Prostate gland (tissue), 2 donors: ENCODE results near the gene DSG2. TPM values are rescaled to one million over a fixed set of nuclear protein-coding genes. Genes with fewer than 3 reads are reported as not detected.

Source experiments
- DNase-seq: peaks from one replicate; pipeline ENCODE4 v3.0.0-alpha.2; 2019; ENCODE audit warnings: low spot score
- H3K27ac ChIP-seq, 2 donors: fragments of 200-600 bp; sonication (generic); 2 replicates each; pipeline ENCODE4 v1.5.1; 2017 to 2019
- H3K27me3 ChIP-seq: fragments of 200-600 bp; sonication (generic); replicated peaks from 2 replicates; pipeline ENCODE4 v1.5.1; 2019; ENCODE audit not compliant: insufficient read depth
- H3K36me3 ChIP-seq, 2 donors: fragments of 200-600 bp; sonication (generic); 1 replicate in 1 of 2; 2 replicates in 1 of 2; pipeline versions ENCODE4 v1.5.1 to v1.8.1; 2017 to 2019
- H3K4me1 ChIP-seq: fragments of 200-600 bp; sonication (generic); replicated peaks from 2 replicates; pipeline ENCODE4 v1.5.1; 2019
- H3K4me3 ChIP-seq, 2 donors: fragments of 200-600 bp; sonication (generic); 2 replicates each; pipeline ENCODE4 v1.5.1; 2017 to 2019
- H3K9me3 ChIP-seq: fragments of 200-600 bp; sonication (generic); 2 replicates; pipeline ENCODE4 v1.5.1; 2017
- POLR2A ChIP-seq: fragments of 450-650 bp; IDR thresholded peaks from one replicate; pipeline ENCODE4 v1.6.1; 2016; ENCODE audit warnings: antibody characterized with exemption, mild to moderate bottlenecking
- POLR2AphosphoS5 ChIP-seq: sonication (generic); formaldehyde crosslinking; IDR thresholded peaks from one replicate; pipeline ENCODE4 v1.6.1; 2017; ENCODE audit warnings: antibody characterized with exemption
- WGBS: methylation state at CpG from one replicate; pipeline ENCODE4 v1.1.5; 2018; 5-methylcytosine and 5-hydroxymethylcytosine counted together
- intact Hi-C: fragments of 100-400 bp; cut with DNase I; formaldehyde crosslinking; loops from one replicate; pipeline ENCODE4 v1.14.2; 2022
- total RNA-seq, 2 donors: library from RNA; depleted of rRNA; stranded (reverse); fragments of >200 nt; gene quantifications; one replicate each; pipeline ENCODE4 v1.1.0, GENCODE V29; 2016
- TF ChIP-seq, protein P1 (sequence below), 4 experiments: fragments of 200-600 bp in 2 of 4; fragments of 450-650 bp in 2 of 4; sonication (generic) in 2 of 4; IDR thresholded peaks; 1 replicate in 3 of 4; 2 replicates in 1 of 4; pipeline ENCODE4 v1.5.1; 2016 to 2019; ENCODE audit warnings: antibody characterized with exemption in 4 of 4, mild to moderate bottlenecking in 2 of 4, moderate library complexity in 2 of 4

DSG2 gene
- total RNA-seq, 2 donors from 2014 or later, result 19.5 to 63.2 TPM

DNA sequence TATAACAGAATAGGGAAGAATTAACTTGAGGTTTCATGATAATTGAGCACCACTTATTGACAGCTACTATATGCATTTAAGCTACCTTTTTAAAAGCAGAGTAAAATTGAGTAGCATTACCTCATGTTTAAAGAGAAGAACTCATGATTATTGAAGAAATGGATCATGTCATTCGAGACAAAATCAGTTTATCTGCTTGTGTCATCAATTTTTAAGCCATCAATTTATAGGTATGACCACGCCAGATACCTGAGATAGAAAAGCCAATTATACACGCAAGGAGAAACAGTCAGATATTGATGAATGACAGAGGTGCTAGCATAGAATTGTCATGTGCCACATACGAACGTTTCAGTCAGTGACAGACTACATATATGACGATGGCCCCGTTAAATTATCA lies 28.4 kb downstream of the DSG2 start:
- intact Hi-C loops, result no loop called here

DNA sequence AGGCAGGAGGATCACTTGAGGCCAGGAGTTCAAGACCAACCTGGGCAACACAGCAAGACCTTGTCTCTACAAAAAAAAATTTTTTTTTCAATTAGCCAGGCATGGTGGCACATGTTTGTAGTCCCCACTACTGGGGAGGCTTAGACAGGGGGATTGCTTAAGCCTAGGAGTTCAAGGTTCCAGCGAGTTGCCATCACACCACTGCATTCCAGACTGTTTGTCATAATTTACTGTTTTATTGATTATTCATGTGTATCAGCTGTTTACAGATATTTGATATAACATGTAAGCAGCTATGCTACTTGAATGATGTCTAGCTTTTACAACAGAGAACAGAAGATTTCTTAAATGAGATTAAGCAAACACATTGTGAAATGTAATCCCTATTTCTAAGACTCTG lies 35.3 kb downstream of the DSG2 start:
- Histone ChIP-seq H3K9me3 (no peaks in the 10 kb centered on the region), H3K36me3 (no peaks in the 10 kb centered on the region), H3K4me3 (no peak overlapping the region), H3K27ac (no peak overlapping the region), H3K4me1 (no peaks in the 10 kb centered on the region), H3K27me3 (no peaks in the 10 kb centered on the region)
- TF ChIP-seq POLR2A, result no peak
- intact Hi-C loops, result no loop called here
- DNase-seq, result no peak
- WGBS, result 95% methylated on average over 1 of the region's 1 CpG

More for the DNA sequence above, 28.4 kb downstream of the DSG2 start:
- Histone ChIP-seq H3K4me3 (no peak overlapping the region), H3K9me3 (no peaks in the 10 kb centered on the region), H3K4me1 (no peaks in the 10 kb centered on the region), H3K27me3 (no peaks in the 10 kb centered on the region), H3K27ac (no peak overlapping the region), H3K36me3 (no peaks in the 10 kb centered on the region)
- TF ChIP-seq POLR2A, result no peak
- TF ChIP-seq, protein P1, sequence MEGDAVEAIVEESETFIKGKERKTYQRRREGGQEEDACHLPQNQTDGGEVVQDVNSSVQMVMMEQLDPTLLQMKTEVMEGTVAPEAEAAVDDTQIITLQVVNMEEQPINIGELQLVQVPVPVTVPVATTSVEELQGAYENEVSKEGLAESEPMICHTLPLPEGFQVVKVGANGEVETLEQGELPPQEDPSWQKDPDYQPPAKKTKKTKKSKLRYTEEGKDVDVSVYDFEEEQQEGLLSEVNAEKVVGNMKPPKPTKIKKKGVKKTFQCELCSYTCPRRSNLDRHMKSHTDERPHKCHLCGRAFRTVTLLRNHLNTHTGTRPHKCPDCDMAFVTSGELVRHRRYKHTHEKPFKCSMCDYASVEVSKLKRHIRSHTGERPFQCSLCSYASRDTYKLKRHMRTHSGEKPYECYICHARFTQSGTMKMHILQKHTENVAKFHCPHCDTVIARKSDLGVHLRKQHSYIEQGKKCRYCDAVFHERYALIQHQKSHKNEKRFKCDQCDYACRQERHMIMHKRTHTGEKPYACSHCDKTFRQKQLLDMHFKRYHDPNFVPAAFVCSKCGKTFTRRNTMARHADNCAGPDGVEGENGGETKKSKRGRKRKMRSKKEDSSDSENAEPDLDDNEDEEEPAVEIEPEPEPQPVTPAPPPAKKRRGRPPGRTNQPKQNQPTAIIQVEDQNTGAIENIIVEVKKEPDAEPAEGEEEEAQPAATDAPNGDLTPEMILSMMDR (IDR thresholded peaks at IDR 0.05), result no peak
- 93% methylated on average over 7 of the region's 7 CpGs for WGBS
- no peak for DNase-seq

DNA sequence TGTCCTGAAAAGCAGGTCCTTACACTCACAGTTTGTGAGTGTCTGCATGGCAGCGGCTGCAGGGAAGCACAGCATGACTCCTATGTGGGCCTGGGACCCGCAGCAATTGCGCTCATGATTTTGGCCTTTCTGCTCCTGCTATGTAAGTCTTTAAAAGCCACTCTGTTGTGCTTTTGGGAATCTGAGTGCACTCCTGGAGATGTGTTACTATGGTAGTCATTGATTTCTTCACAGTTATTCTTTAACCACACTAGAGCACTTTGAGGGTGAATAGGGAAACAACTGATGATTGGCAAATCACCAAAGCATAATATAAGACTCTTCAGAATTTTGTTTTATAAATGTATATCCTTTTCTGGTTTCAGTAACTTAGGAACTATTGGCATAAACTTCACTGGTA lies 40.9 kb downstream of the DSG2 start:
- no peaks in the 10 kb centered on the region for H3K36me3 ChIP-seq
- no peaks in the 10 kb centered on the region for H3K9me3 ChIP-seq
- intact Hi-C loops, result no loop called here
- no peaks in the 10 kb centered on the region for H3K4me1 ChIP-seq
- no peak for TF ChIP-seq POLR2AphosphoS5
- TF ChIP-seq, protein P1 (IDR thresholded peaks at IDR 0.05), result no peak
- no peak for TF ChIP-seq POLR2A
- no peak overlapping the region for H3K4me3 ChIP-seq
- H3K27me3 ChIP-seq, result no peaks in the 10 kb centered on the region
- WGBS, result 95% methylated on average over 3 of the region's 3 CpGs
- no peak for DNase-seq
- no peak overlapping the region for H3K27ac ChIP-seq

DNA sequence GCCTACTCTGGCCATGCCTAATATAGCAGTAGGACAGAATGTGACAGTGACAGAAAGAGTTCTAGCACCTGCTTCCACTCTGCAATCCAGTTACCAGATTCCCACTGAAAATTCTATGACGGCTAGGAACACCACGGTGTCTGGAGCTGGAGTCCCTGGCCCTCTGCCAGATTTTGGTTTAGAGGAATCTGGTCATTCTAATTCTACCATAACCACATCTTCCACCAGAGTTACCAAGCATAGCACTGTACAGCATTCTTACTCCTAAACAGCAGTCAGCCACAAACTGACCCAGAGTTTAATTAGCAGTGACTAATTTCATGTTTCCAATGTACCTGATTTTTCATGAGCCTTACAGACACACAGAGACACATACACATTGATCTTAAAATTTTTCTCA lies 48.5 kb downstream of the DSG2 start:
- no peak overlapping the region for H3K4me3 ChIP-seq
- no peak overlapping the region for H3K27ac ChIP-seq
- no peak for DNase-seq
- WGBS, result 77% methylated on average over 2 of the region's 2 CpGs
- intact Hi-C loops, result no loop called here
- no peaks in the 10 kb centered on the region for H3K9me3 ChIP-seq
- no peaks in the 10 kb centered on the region for H3K4me1 ChIP-seq
- H3K27me3 ChIP-seq, result no peaks in the 10 kb centered on the region
- no peaks in the 10 kb centered on the region for H3K36me3 ChIP-seq
- TF ChIP-seq POLR2A (no peak), POLR2AphosphoS5 (no peak)
- TF ChIP-seq, protein P1 (IDR thresholded peaks at IDR 0.05), result no peak

DNA sequence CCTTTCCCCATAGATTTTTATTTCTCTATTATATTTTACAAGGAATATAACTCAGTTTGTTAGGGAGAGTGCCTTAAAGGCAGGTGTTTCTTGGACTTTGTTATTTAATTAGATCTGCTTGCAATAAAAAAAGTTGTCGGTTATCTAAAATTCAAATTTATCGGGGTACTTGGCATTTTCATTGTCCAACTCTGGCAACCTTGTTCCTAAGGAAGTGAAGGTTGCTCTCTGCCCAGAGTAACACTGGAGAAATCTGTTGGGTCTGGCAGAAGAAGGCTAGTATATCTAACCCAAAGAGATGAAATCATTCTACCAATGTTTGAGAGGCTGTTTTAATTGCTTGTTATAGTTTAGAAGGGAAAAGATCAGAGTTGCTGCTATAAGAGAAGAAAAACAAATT lies 50.9 kb downstream of the DSG2 start:
- WGBS, result 79% methylated on average over 2 of the region's 2 CpGs
- H3K27me3 ChIP-seq, result no peaks in the 10 kb centered on the region
- no peaks in the 10 kb centered on the region for H3K9me3 ChIP-seq
- TF ChIP-seq, protein P1 (IDR thresholded peaks at IDR 0.05), result no peak
- TF ChIP-seq POLR2AphosphoS5 (no peak), POLR2A (no peak)
- H3K4me1 ChIP-seq, result no peaks in the 10 kb centered on the region
- intact Hi-C loops, result no loop called here
- DNase-seq, result no peak
- H3K36me3 ChIP-seq, result no peaks in the 10 kb centered on the region
- H3K4me3 ChIP-seq, result no peak overlapping the region
- H3K27ac ChIP-seq, result no peak overlapping the region
